Measurements from ENCODE around the gene RANBP3L.

DNA sequence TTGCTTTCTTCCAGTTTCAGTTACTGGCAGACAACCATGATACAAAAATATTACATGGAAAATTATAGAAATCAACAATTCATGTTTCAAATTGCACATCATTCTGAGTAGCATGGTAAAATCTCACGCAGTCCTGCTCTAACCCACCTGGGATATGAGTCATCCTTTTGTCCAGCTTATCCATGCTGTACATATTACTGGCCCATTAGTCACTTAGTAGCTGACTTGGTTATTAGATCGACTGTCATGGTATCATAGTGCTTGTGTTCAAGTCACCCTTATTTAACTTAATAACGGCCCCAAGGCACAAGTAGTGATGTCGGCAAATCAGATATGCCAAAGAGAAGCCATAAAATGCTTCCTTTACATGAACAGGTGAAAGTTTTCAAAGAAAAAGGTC lies 101.2 kb downstream of the RANBP3L start:
- TF ChIP-seq, protein P1, sequence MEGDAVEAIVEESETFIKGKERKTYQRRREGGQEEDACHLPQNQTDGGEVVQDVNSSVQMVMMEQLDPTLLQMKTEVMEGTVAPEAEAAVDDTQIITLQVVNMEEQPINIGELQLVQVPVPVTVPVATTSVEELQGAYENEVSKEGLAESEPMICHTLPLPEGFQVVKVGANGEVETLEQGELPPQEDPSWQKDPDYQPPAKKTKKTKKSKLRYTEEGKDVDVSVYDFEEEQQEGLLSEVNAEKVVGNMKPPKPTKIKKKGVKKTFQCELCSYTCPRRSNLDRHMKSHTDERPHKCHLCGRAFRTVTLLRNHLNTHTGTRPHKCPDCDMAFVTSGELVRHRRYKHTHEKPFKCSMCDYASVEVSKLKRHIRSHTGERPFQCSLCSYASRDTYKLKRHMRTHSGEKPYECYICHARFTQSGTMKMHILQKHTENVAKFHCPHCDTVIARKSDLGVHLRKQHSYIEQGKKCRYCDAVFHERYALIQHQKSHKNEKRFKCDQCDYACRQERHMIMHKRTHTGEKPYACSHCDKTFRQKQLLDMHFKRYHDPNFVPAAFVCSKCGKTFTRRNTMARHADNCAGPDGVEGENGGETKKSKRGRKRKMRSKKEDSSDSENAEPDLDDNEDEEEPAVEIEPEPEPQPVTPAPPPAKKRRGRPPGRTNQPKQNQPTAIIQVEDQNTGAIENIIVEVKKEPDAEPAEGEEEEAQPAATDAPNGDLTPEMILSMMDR (IDR thresholded peaks at IDR 0.05) = no peak
- TF ChIP-seq POLR2A (IDR thresholded peaks at IDR 0.05) = no peak
- TF ChIP-seq POLR2AphosphoS5 (IDR thresholded peaks at IDR 0.05) = no peak

Measured in prostate gland (tissue), 2 donors.